ENCODE measurements around the gene WDR82. TPM values are rescaled to one million over a fixed set of nuclear protein-coding genes. Genes with fewer than 3 reads are reported as not detected.

Gene WDR82
- total RNA-seq, 1 donor from 2014 or later = 62.3 TPM

GRCh38 chr3:52246264-52246620 is 32.2 kb downstream of the WDR82 start:
- no peak for DNase-seq (ENCODE audit: missing footprints)
- peak; percentile 5 for ATAC-seq
- intact Hi-C loops (cut with DNase I) = no loop called here

- DNase-seq (ENCODE audit: missing footprints) = peak; percentile 78
- ATAC-seq = peak; percentile 55
- intact Hi-C loops (cut with DNase I) = no loop called here
Measured at GRCh38 chr3:52245322-52246263, 32.9 kb downstream of the WDR82 start, which contains the start of gene PPM1M. Gene PPM1M (plus strand): TSS chr3:52245759. CDS start chr3:52245825, 66 bp downstream.

GRCh38 chr3:52243791-52244628 is 34.4 kb downstream of the WDR82 start:
- DNase-seq (ENCODE audit: missing footprints) = no peak
- ATAC-seq = no peak
- intact Hi-C loops (cut with DNase I) = no loop called here

GRCh38 chr3:52242039-52242438 is 36.4 kb downstream of the WDR82 start:
- intact Hi-C loops (cut with DNase I) = no loop called here
- DNase-seq (ENCODE audit: missing footprints) (no peak), ATAC-seq (no peak)

GRCh38 chr3:52240886-52241370 is 37.5 kb downstream of the WDR82 start:
- intact Hi-C loops (cut with DNase I) = no loop called here
- DNase-seq (ENCODE audit: missing footprints) (no peak), ATAC-seq (no peak)

- ATAC-seq (peak; percentile 3), DNase-seq (ENCODE audit: missing footprints) (no peak)
- intact Hi-C loops (cut with DNase I) = no loop called here
Measured at GRCh38 chr3:52240059-52240885, 38.2 kb downstream of the WDR82 start.

- peak; percentile 92 for DNase-seq (ENCODE audit: missing footprints)
- intact Hi-C loops (cut with DNase I) = loop anchor here (2.0 kb wide), 1 partner anchor 40 kb away; the partner anchor contains the start of gene WDR82
- peak; percentile 86 for ATAC-seq
Measured at GRCh38 chr3:52238761-52239701, 39.4 kb downstream of the WDR82 start, which contains the start of gene TWF2. Gene TWF2 (minus strand): TSS chr3:52239158. CDS start chr3:52239016, 142 bp downstream.

GRCh38 chr3:52238193-52238760 is 40.2 kb downstream of the WDR82 start:
- ATAC-seq = no peak
- no peak for DNase-seq (ENCODE audit: missing footprints)
- intact Hi-C loops (cut with DNase I) = loop anchor here (2.0 kb wide), 1 partner anchor 41 kb away; the partner anchor contains the start of gene WDR82

GRCh38 chr3:52237657-52238172 is 40.7 kb downstream of the WDR82 start:
- ATAC-seq (peak; percentile 70), DNase-seq (ENCODE audit: missing footprints) (peak; percentile 93)
- intact Hi-C loops (cut with DNase I) = loop anchor here (2.0 kb wide), 1 partner anchor 41 kb away; the partner anchor contains the start of gene WDR82

- ATAC-seq = no peak
Measured at GRCh38 chr3:52237006-52237656, 41.3 kb downstream of the WDR82 start.

GRCh38 chr3:52236424-52236886 is 42.0 kb downstream of the WDR82 start:
- intact Hi-C loops (cut with DNase I) = no loop called here
- ATAC-seq (no peak), DNase-seq (ENCODE audit: missing footprints) (no peak)

More at GRCh38 chr3:52237006-52237656, 41.3 kb downstream of the WDR82 start:
- DNase-seq (ENCODE audit: missing footprints) = no peak
- intact Hi-C loops (cut with DNase I) = no loop called here

GRCh38 chr3:52234516-52235447 is 43.7 kb downstream of the WDR82 start:
- DNase-seq (ENCODE audit: missing footprints) = peak; percentile 66
- peak; percentile 16 for ATAC-seq
- intact Hi-C loops (cut with DNase I) = no loop called here

- peak; percentile 81 for DNase-seq (ENCODE audit: missing footprints)
Measured at GRCh38 chr3:52233968-52234367, 44.5 kb downstream of the WDR82 start.

GRCh38 chr3:52233108-52233591 is 45.3 kb downstream of the WDR82 start:
- DNase-seq (ENCODE audit: missing footprints) (no peak), ATAC-seq (no peak)
- intact Hi-C loops (cut with DNase I) = no loop called here

More at GRCh38 chr3:52233968-52234367, 44.5 kb downstream of the WDR82 start:
- ATAC-seq = peak; percentile 16
- intact Hi-C loops (cut with DNase I) = no loop called here

Data from Right ventricle myocardium inferior (tissue), 1 donor.